H9 (cell line): ENCODE measurements around the gene SBK3. TPM values are rescaled to one million over a fixed set of nuclear protein-coding genes. Genes with fewer than 3 reads are reported as not detected.

ENCODE experiments used
- DNase-seq: peaks from one replicate; pipeline ENCODE4 v3.0.0-alpha.2; 2017
- H2AFZ ChIP-seq: one replicate; pipeline ENCODE4 v1.6.1; 2013; ENCODE audit warnings: mild to moderate bottlenecking, low read length, control low read depth, moderate library complexity
- H2AK5ac ChIP-seq: 2 replicates; pipeline ENCODE4 v1.6.1; 2013; ENCODE audit warnings: low read length, control low read depth, mixed read lengths; ENCODE audit not compliant: insufficient read length
- H2BK120ac ChIP-seq: one replicate; pipeline ENCODE4 v1.6.1; 2013; ENCODE audit warnings: low read depth, mild to moderate bottlenecking, low read length, control low read depth, inconsistent platforms; ENCODE audit not compliant: poor library complexity, severe bottlenecking
- H2BK12ac ChIP-seq: 2 replicates; pipeline ENCODE4 v1.6.1; 2013; ENCODE audit warnings: low read length, control low read depth, mixed read lengths, low read depth; ENCODE audit not compliant: insufficient read length
- H2BK15ac ChIP-seq: 2 replicates; pipeline ENCODE4 v1.6.1; 2013; ENCODE audit warnings: low read depth, low read length, control low read depth
- H2BK20ac ChIP-seq: one replicate; pipeline ENCODE4 v1.6.1; 2013; ENCODE audit warnings: low read depth, mild to moderate bottlenecking, low read length, control low read depth, inconsistent platforms; ENCODE audit not compliant: poor library complexity, severe bottlenecking
- H2BK5ac ChIP-seq: 2 replicates; pipeline ENCODE4 v1.6.1; 2013; ENCODE audit warnings: low read length, control low read depth, mixed read lengths; ENCODE audit not compliant: insufficient read length
- H3K14ac ChIP-seq: 2 replicates; pipeline ENCODE4 v1.6.1; 2013; ENCODE audit warnings: low read length, control low read depth; ENCODE audit not compliant: insufficient read depth
- H3K18ac ChIP-seq: 2 replicates; pipeline ENCODE4 v1.6.1; 2013; ENCODE audit warnings: low read depth, mild to moderate bottlenecking, mixed read lengths, low read length, control low read depth; ENCODE audit not compliant: insufficient read length
- H3K23ac ChIP-seq: 2 replicates; pipeline ENCODE4 v1.6.1; 2013; ENCODE audit warnings: low read length, control low read depth, mixed read lengths, low read depth; ENCODE audit not compliant: insufficient read length
- H3K23me2 ChIP-seq: 2 replicates; pipeline ENCODE4 v1.6.1; 2013; ENCODE audit warnings: low read depth, mild to moderate bottlenecking, mixed read lengths, low read length, control low read depth; ENCODE audit not compliant: insufficient read length, poor library complexity, severe bottlenecking
- H3K27ac ChIP-seq: 2 replicates; pipeline ENCODE4 v1.5.1; 2013; ENCODE audit warnings: low read length, control low read depth, mixed read lengths, low read depth; ENCODE audit not compliant: insufficient read length
- H3K27me3 ChIP-seq: 2 replicates; pipeline ENCODE4 v1.6.1; 2013; ENCODE audit warnings: low read length, control low read depth, inconsistent platforms; ENCODE audit not compliant: insufficient read depth
- H3K4ac ChIP-seq: 2 replicates; pipeline ENCODE4 v1.6.1; 2013; ENCODE audit warnings: low read depth, mild to moderate bottlenecking, control low read depth, inconsistent platforms, low read length, moderate library complexity
- H3K4me1 ChIP-seq: 2 replicates; pipeline ENCODE4 v1.6.1; 2013; ENCODE audit warnings: low read length, control low read depth, inconsistent platforms; ENCODE audit not compliant: insufficient read depth
- H3K4me2 ChIP-seq: 2 replicates; pipeline ENCODE4 v1.6.1; 2013; ENCODE audit warnings: low read length, control low read depth, mixed read lengths; ENCODE audit not compliant: insufficient read length, insufficient read depth
- H3K56ac ChIP-seq: 2 replicates; pipeline ENCODE4 v1.6.1; 2013; ENCODE audit warnings: low read depth, mild to moderate bottlenecking, mixed read lengths, low read length, control low read depth; ENCODE audit not compliant: insufficient read length
- H3K79me1 ChIP-seq: 2 replicates; pipeline ENCODE4 v1.6.1; 2013; ENCODE audit warnings: low read depth, mild to moderate bottlenecking, moderate library complexity, low read length, control low read depth, inconsistent platforms; ENCODE audit not compliant: insufficient read depth, poor library complexity, severe bottlenecking
- H3K79me2 ChIP-seq: 2 replicates; pipeline ENCODE4 v1.6.1; 2013; ENCODE audit warnings: low read length, control low read depth, inconsistent platforms; ENCODE audit not compliant: insufficient read depth
- H3K9ac ChIP-seq: 2 replicates; pipeline ENCODE4 v1.6.1; 2013; ENCODE audit warnings: low read length, control low read depth, mixed read lengths; ENCODE audit not compliant: insufficient read length; ENCODE audit errors: extremely low read depth
- H3K9me3 ChIP-seq: one replicate; pipeline ENCODE4 v1.6.1; 2013; ENCODE audit warnings: low read depth, low read length, inconsistent platforms; ENCODE audit not compliant: control insufficient read depth
- H3T11ph ChIP-seq: one replicate; pipeline ENCODE4 v1.6.1; 2013; ENCODE audit warnings: mild to moderate bottlenecking, low read length, control low read depth, inconsistent platforms
- H4K20me1 ChIP-seq: one replicate; pipeline ENCODE4 v1.6.1; 2013; ENCODE audit not compliant: control insufficient read depth, insufficient read length, insufficient read depth
- H4K5ac ChIP-seq: 2 replicates; pipeline ENCODE4 v1.6.1; 2013; ENCODE audit warnings: low read depth, mild to moderate bottlenecking, mixed read lengths, low read length, control low read depth; ENCODE audit not compliant: insufficient read length
- H4K8ac ChIP-seq: replicated peaks from 2 replicates; pipeline ENCODE4 v1.6.1; 2013; ENCODE audit warnings: low read length, control low read depth, mixed read lengths, low read depth; ENCODE audit not compliant: insufficient read length
- H4K91ac ChIP-seq: 2 replicates; pipeline ENCODE4 v1.6.1; 2013; ENCODE audit warnings: low read depth, mild to moderate bottlenecking, moderate library complexity, mixed read lengths, low read length, control low read depth; ENCODE audit not compliant: insufficient read length
- H3K27ac Mint-ChIP-seq, 3 experiments: 2 replicates in 2 of 3; 3 replicates in 1 of 3; pipeline ENCODE4 v1.8.0; 2020 to 2021; ENCODE audit warnings: mixed read lengths in 3 of 3, mild to moderate bottlenecking in 1 of 3, moderate library complexity in 1 of 3
- H3K27me3 Mint-ChIP-seq: 2 replicates; pipeline ENCODE4 v1.8.0; 2021; ENCODE audit warnings: low read depth, mild to moderate bottlenecking, moderate library complexity, mixed read lengths
- H3K36me3 Mint-ChIP-seq, 3 experiments: 2 replicates in 2 of 3; 3 replicates in 1 of 3; pipeline ENCODE4 v1.8.0; 2020 to 2021; ENCODE audit warnings: low read depth in 3 of 3, mixed read lengths in 3 of 3; ENCODE audit not compliant: insufficient read depth in 1 of 3
- H3K4me1 Mint-ChIP-seq, 2 experiments: 2 replicates each; pipeline ENCODE4 v1.8.0; 2020; ENCODE audit warnings: mixed read lengths in 2 of 2
- H3K4me3 Mint-ChIP-seq, 2 experiments: 2 replicates in 1 of 2; 3 replicates in 1 of 2; pipeline ENCODE4 v1.8.0; 2020 to 2021; ENCODE audit warnings: mild to moderate bottlenecking in 2 of 2, mixed read lengths in 2 of 2, moderate library complexity in 1 of 2
- H3K9me3 Mint-ChIP-seq, 2 experiments: 2 replicates in 1 of 2; 3 replicates in 1 of 2; pipeline ENCODE4 v1.8.0; 2020; ENCODE audit warnings: mild to moderate bottlenecking in 2 of 2, mixed read lengths in 2 of 2, moderate library complexity in 1 of 2
- WGBS: extraction: QIAGEN DNeasy Blood & Tissue Kit; methylation state at CpG from one replicate; pipeline ENCODE4 v1.1.7; 2013; ENCODE audit warnings: missing lambda C conversion rate, low lambda C conversion rate, mixed read lengths; ENCODE audit not compliant: insufficient read length; ENCODE audit errors: extremely low coverage; 5-methylcytosine and 5-hydroxymethylcytosine counted together
- total RNA-seq: library from RNA; stranded (reverse); gene quantifications from 2 replicates; pipeline ENCODE4 v1.2.1, GENCODE V29; 2021
- TF ChIP-seq, protein P1 (sequence below): fragments of 200-600 bp; sonication (generic); conservative IDR thresholded peaks from 3 replicates; pipeline ENCODE4 v1.8.0; 2021; ENCODE audit warnings: antibody characterized with exemption, mild to moderate bottlenecking

Gene SBK3
- total RNA-seq, 1 experiment from 2014 or later, result 0.70 TPM

DNA sequence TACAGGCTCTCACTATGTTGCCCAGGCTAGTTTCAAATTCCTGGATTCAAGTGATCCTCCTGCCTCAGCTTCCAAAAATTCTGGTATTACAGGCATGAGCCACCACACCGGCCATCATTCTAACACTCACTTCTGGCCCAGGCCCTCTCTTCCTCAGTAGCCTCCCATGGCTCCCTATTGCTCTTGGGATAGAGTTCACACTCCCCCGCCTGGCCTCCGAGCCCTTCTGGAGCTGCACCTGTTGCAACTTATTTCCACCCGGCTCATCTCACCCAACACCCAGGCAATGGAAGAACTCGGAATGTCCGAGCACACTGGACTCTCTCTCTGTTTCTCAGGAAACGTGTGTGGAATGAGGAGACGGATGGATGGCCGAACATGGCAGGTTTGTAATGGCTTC is 9.0 kb upstream of the SBK3 start:
- H3K9me3 Mint-ChIP-seq, result no peaks in the 10 kb centered on the region; a peak in 1 of 5 replicates
- no peak overlapping the region for H2BK12ac ChIP-seq

More for the DNA sequence above, 9.0 kb upstream of the SBK3 start:
- Mint-ChIP-seq H3K4me3 (peak overlapping the region in 1 of 2 experiments; percentile 39; a peak in 1 of 5 replicates), H3K4me1 (peaks cover 33 to 46% of the 10 kb centered on the region in 2 experiments), H3K27me3 (peaks cover 3% of the 10 kb centered on the region), H3K36me3 (no peaks in the 10 kb centered on the region), H3K27ac (no peak overlapping the region; a peak in 1 of 7 replicates)
- Histone ChIP-seq H3K27ac (no peak overlapping the region), H3K4me2 (no peak overlapping the region), H4K20me1 (no peaks in the 10 kb centered on the region), H3K9ac (no peak overlapping the region), H3K79me1 (no peaks in the 10 kb centered on the region), H4K91ac (no peak overlapping the region), H3K27me3 (no peaks in the 10 kb centered on the region), H3K23ac (no peak overlapping the region), H3K79me2 (no peaks in the 10 kb centered on the region), H3K56ac (no peak overlapping the region), H4K5ac (no peak overlapping the region), H2BK120ac (no peak overlapping the region), H3K9me3 (no peaks in the 10 kb centered on the region), H2BK20ac (no peak overlapping the region), H2BK15ac (no peak overlapping the region), H2BK5ac (no peak overlapping the region), H3K4ac (no peak overlapping the region), H3K4me1 (peaks cover 8% of the 10 kb centered on the region; the same call in 1 of the 2 replicates), H3T11ph (no peak overlapping the region), H3K14ac (no peak overlapping the region), H4K8ac (no peak overlapping the region), H2AK5ac (no peak overlapping the region), H3K18ac (no peak overlapping the region), H3K23me2 (peaks cover 7% of the 10 kb centered on the region), H2AFZ (no peak overlapping the region)
- no peak for DNase-seq
- TF ChIP-seq, protein P1, sequence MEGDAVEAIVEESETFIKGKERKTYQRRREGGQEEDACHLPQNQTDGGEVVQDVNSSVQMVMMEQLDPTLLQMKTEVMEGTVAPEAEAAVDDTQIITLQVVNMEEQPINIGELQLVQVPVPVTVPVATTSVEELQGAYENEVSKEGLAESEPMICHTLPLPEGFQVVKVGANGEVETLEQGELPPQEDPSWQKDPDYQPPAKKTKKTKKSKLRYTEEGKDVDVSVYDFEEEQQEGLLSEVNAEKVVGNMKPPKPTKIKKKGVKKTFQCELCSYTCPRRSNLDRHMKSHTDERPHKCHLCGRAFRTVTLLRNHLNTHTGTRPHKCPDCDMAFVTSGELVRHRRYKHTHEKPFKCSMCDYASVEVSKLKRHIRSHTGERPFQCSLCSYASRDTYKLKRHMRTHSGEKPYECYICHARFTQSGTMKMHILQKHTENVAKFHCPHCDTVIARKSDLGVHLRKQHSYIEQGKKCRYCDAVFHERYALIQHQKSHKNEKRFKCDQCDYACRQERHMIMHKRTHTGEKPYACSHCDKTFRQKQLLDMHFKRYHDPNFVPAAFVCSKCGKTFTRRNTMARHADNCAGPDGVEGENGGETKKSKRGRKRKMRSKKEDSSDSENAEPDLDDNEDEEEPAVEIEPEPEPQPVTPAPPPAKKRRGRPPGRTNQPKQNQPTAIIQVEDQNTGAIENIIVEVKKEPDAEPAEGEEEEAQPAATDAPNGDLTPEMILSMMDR, result no peak
- WGBS, result no CpG with 5 or more reads among the region's 9 CpGs
